BJ (cell line): ENCODE measurements around the gene TPM4. TPM values are rescaled to one million over a fixed set of nuclear protein-coding genes. Genes with fewer than 3 reads are reported as not detected.

ENCODE experiments used
- CTCF ChIA-PET: fragments of 350-600 bp; formaldehyde crosslinking; extraction: SDS; loops from one replicate; lab custom pipeline; 2021; ENCODE audit warnings: antibody characterized with exemption, inconsistent platforms; lab: Yijun Ruan, JAX
- POLR2A ChIA-PET: fragments of 300-600 bp; sonication (Branson Sonifier 250); formaldehyde crosslinking; extraction: SDS; loops from one replicate; lab custom pipeline; 2021; ENCODE audit warnings: antibody characterized with exemption; lab: Charles Lee
- DNase-seq: peaks from one replicate; pipeline ENCODE4 v3.0.0-alpha.2; 2011; ENCODE audit warnings: low read depth
- H3K27me3 ChIP-seq: 2 replicates; pipeline ENCODE4 v1.6.0; 2011; ENCODE audit warnings: low read length; ENCODE audit not compliant: control insufficient read depth, insufficient read depth
- H3K36me3 ChIP-seq: 2 replicates; pipeline ENCODE4 v1.5.1; 2011; ENCODE audit warnings: low read length; ENCODE audit not compliant: control insufficient read depth, insufficient read depth
- H3K4me3 ChIP-seq: 2 replicates; pipeline ENCODE4 v1.5.1; 2011; ENCODE audit warnings: low read depth, mild to moderate bottlenecking, control low read depth, low read length
- CTCF ChIP-seq: IDR thresholded peaks from 2 replicates; pipeline ENCODE4 v1.5.1; 2011; ENCODE audit warnings: low read depth, mild to moderate bottlenecking, control low read depth, inconsistent platforms, low read length, moderate library complexity; ENCODE audit not compliant: insufficient read depth
- polyA plus RNA-seq: library from polyadenylated mRNA; depleted of rRNA; stranded (reverse); fragments of >200 nt; gene quantifications from 2 replicates; pipeline ENCODE4 v1.2.3, GENCODE V29; 2011

The TPM4 gene
- polyA plus RNA-seq, 1 experiment = 942 TPM

- POLR2A ChIA-PET = no interaction called here
- Histone ChIP-seq H3K4me3 (no peak overlapping the region), H3K27me3 (no peaks in the 10 kb centered on the region), H3K36me3 (peaks cover 34% of the 10 kb centered on the region)
- CTCF ChIA-PET = interaction anchor here (0.7 kb wide), 1 partner anchor 12 kb away, joined by 3 read pairs; no protein-coding TSS in a partner anchor
- no peak for TF ChIP-seq CTCF
- DNase-seq = no peak
These were observed 44.8 kb downstream of the TPM4 start for GRCh38 chr19:16121141-16121540.

GRCh38 chr19:16121967-16122366, 45.7 kb downstream of the TPM4 start:
- no peak for TF ChIP-seq CTCF
- ChIA-PET CTCF (no interaction called here), POLR2A (no interaction called here)
- no peak overlapping the region for H3K4me3 ChIP-seq
- DNase-seq = no peak
- no peaks in the 10 kb centered on the region for H3K27me3 ChIP-seq
- peaks cover 38% of the 10 kb centered on the region for H3K36me3 ChIP-seq

GRCh38 chr19:16124953-16125352, 48.7 kb downstream of the TPM4 start:
- ChIA-PET CTCF (interaction anchor here (0.6 kb wide), 1 partner anchor 57 kb away, joined by 3 read pairs; no protein-coding TSS in a partner anchor), POLR2A (no interaction called here)
- peaks cover 51% of the 10 kb centered on the region for H3K36me3 ChIP-seq
- H3K27me3 ChIP-seq = no peaks in the 10 kb centered on the region
- H3K4me3 ChIP-seq = no peak overlapping the region
- no peak for TF ChIP-seq CTCF
- DNase-seq = no peak

- DNase-seq = no peak
- ChIA-PET CTCF (interaction anchor here (0.6 to 1.4 kb wide), 2 partner anchors 20 to 56 kb away, joined by 3 to 4 read pairs; no protein-coding TSS in a partner anchor), POLR2A (no interaction called here)
- TF ChIP-seq CTCF = no peak
- Histone ChIP-seq H3K27me3 (no peaks in the 10 kb centered on the region), H3K4me3 (no peak overlapping the region), H3K36me3 (peaks cover 51% of the 10 kb centered on the region)
These were observed 49.6 kb downstream of the TPM4 start for GRCh38 chr19:16125737-16126495.

- no peaks in the 10 kb centered on the region for H3K27me3 ChIP-seq
- H3K4me3 ChIP-seq = no peak overlapping the region
- TF ChIP-seq CTCF = no peak
- CTCF ChIA-PET = interaction anchor here (1.4 kb wide), 1 partner anchor 18 kb away, joined by 4 read pairs; no protein-coding TSS in a partner anchor
- H3K36me3 ChIP-seq = peaks cover 46% of the 10 kb centered on the region
- POLR2A ChIA-PET = no interaction called here
- no peak for DNase-seq
These were observed 50.8 kb downstream of the TPM4 start for GRCh38 chr19:16127080-16127479.
